Chondrocyte (in vitro differentiated cells): ENCODE results near the gene EML6. TPM values are rescaled to one million over a fixed set of nuclear protein-coding genes. Genes with fewer than 3 reads are reported as not detected.
A peak's percentile ranks its signal among the peaks of the same experiment; 100 is the strongest.
"Not testable (repeated sequence)": the region's sequence is repeated elsewhere in the genome, so short reads cannot be mapped to it uniquely, and the experiment has no call there.

ENCODE experiments used
- DNase-seq: peaks from one replicate; pipeline ENCODE4 v3.0.0; 2021; ENCODE audit warnings: mixed read lengths, low spot score
- H3K27ac Mint-ChIP-seq: one replicate; pipeline ENCODE4 v1.8.0; 2021; ENCODE audit warnings: mild to moderate bottlenecking, moderate library complexity, mixed read lengths; ENCODE audit not compliant: unreplicated experiment
- H3K27me3 Mint-ChIP-seq: 2 replicates; pipeline ENCODE4 v1.8.0; 2021; ENCODE audit warnings: low read depth, mixed read lengths
- H3K36me3 Mint-ChIP-seq: 2 replicates; pipeline ENCODE4 v1.8.0; 2021; ENCODE audit warnings: low read depth, mixed read lengths
- H3K4me1 Mint-ChIP-seq: 2 replicates; pipeline ENCODE4 v1.8.0; 2021; ENCODE audit warnings: low read depth, mild to moderate bottlenecking, mixed read lengths
- H3K4me3 Mint-ChIP-seq: one replicate; pipeline ENCODE4 v1.8.0; 2021; ENCODE audit warnings: mild to moderate bottlenecking, moderate library complexity, mixed read lengths; ENCODE audit not compliant: unreplicated experiment
- H3K9me3 Mint-ChIP-seq: 2 replicates; pipeline ENCODE4 v1.8.0; 2021; ENCODE audit warnings: low read depth, mixed read lengths
- CTCF ChIP-seq: fragments of 200-600 bp; sonication (generic); IDR thresholded peaks from 2 replicates; pipeline ENCODE4 v1.5.0; 2021; ENCODE audit warnings: antibody characterized with exemption, mild to moderate bottlenecking, moderate library complexity
- total RNA-seq: library from RNA; stranded (reverse); gene quantifications from 3 replicates; pipeline ENCODE4 v1.2.1, GENCODE V29; 2021

Gene EML6
- total RNA-seq, 1 donor from 2014 or later: 1.1 TPM

- Mint-ChIP-seq H3K27me3 (no peaks in the 10 kb centered on the region), H3K36me3 (peaks cover 33% of the 10 kb centered on the region), H3K9me3 (no peaks in the 10 kb centered on the region), H3K4me1 (peaks cover 75% of the 10 kb centered on the region), H3K4me3 (no peak overlapping the region), H3K27ac (peak overlapping the region; percentile 70)
- TF ChIP-seq CTCF: no peak
- DNase-seq: no peak
Measured at GRCh38 chr2:54983345-54984220, 260.1 kb downstream of the EML6 start.

GRCh38 chr2:54984476-54984875, 261.0 kb downstream of the EML6 start:
- H3K4me3 Mint-ChIP-seq: no peak overlapping the region
- H3K9me3 Mint-ChIP-seq: no peaks in the 10 kb centered on the region
- DNase-seq: no peak
- no peak for TF ChIP-seq CTCF
- peaks cover 81% of the 10 kb centered on the region for H3K4me1 Mint-ChIP-seq
- H3K27ac Mint-ChIP-seq: no peak overlapping the region
- H3K27me3 Mint-ChIP-seq: no peaks in the 10 kb centered on the region
- peaks cover 33% of the 10 kb centered on the region for H3K36me3 Mint-ChIP-seq

GRCh38 chr2:54986264-54986663, 262.8 kb downstream of the EML6 start:
- peak overlapping the region; percentile 57 for H3K27ac Mint-ChIP-seq
- H3K9me3 Mint-ChIP-seq: no peaks in the 10 kb centered on the region
- no peak overlapping the region for H3K4me3 Mint-ChIP-seq
- H3K4me1 Mint-ChIP-seq: peaks cover 76% of the 10 kb centered on the region
- TF ChIP-seq CTCF: no peak
- H3K27me3 Mint-ChIP-seq: no peaks in the 10 kb centered on the region
- DNase-seq: no peak
- peaks cover 28% of the 10 kb centered on the region for H3K36me3 Mint-ChIP-seq

- H3K27ac Mint-ChIP-seq: peak overlapping the region; percentile 79
- no peaks in the 10 kb centered on the region for H3K27me3 Mint-ChIP-seq
- H3K9me3 Mint-ChIP-seq: no peaks in the 10 kb centered on the region
- no peak for TF ChIP-seq CTCF
- DNase-seq: no peak
- no peak overlapping the region for H3K4me3 Mint-ChIP-seq
- peaks cover 81% of the 10 kb centered on the region for H3K4me1 Mint-ChIP-seq
- peaks cover 18% of the 10 kb centered on the region for H3K36me3 Mint-ChIP-seq
Measured at GRCh38 chr2:54988612-54989011, 265.1 kb downstream of the EML6 start.

- not testable (repeated sequence) for H3K27me3 Mint-ChIP-seq, H3K4me3 Mint-ChIP-seq, DNase-seq, H3K27ac Mint-ChIP-seq, H3K9me3 Mint-ChIP-seq
- Mint-ChIP-seq H3K4me1 (peaks cover 81% of the 10 kb centered on the region), H3K36me3 (peaks cover 10% of the 10 kb centered on the region)
Measured at GRCh38 chr2:54990694-54991093, 267.2 kb downstream of the EML6 start.

GRCh38 chr2:54995553-54995952, 272.1 kb downstream of the EML6 start:
- H3K27ac Mint-ChIP-seq: peak overlapping the region; percentile 73
- H3K4me3 Mint-ChIP-seq: no peak overlapping the region
- H3K4me1 Mint-ChIP-seq: peaks cover 88% of the 10 kb centered on the region
- H3K9me3 Mint-ChIP-seq: no peaks in the 10 kb centered on the region
- DNase-seq: no peak
- H3K36me3 Mint-ChIP-seq: no peaks in the 10 kb centered on the region
- TF ChIP-seq CTCF: no peak
- no peaks in the 10 kb centered on the region for H3K27me3 Mint-ChIP-seq
